GM04504 (cell line): ENCODE results near the gene PADI3.

Source experiments
- DNase-seq: peaks from one replicate; pipeline ENCODE4 v3.0.0-alpha.2; 2012; ENCODE audit warnings: low read depth

PADI3 gene

GRCh38 chr1:17274186-17275170, 25.6 kb downstream of the PADI3 start:
- DNase-seq, result no peak

- DNase-seq, result peak; percentile 32
These were observed 27.7 kb downstream of the PADI3 start for GRCh38 chr1:17276568-17276967.

- DNase-seq, result no peak
These were observed 28.7 kb downstream of the PADI3 start for GRCh38 chr1:17277511-17278159.

- DNase-seq, result no peak
These were observed 30.3 kb downstream of the PADI3 start for GRCh38 chr1:17278996-17279830.

GRCh38 chr1:17280436-17280835, 31.5 kb downstream of the PADI3 start:
- no peak for DNase-seq

- no peak for DNase-seq
These were observed 32.0 kb downstream of the PADI3 start for GRCh38 chr1:17280894-17281293.

- DNase-seq, result no peak
These were observed 32.9 kb downstream of the PADI3 start for GRCh38 chr1:17281775-17282181.

GRCh38 chr1:17282836-17283235, 33.9 kb downstream of the PADI3 start:
- DNase-seq, result no peak

- no peak for DNase-seq
These were observed 37.7 kb downstream of the PADI3 start for GRCh38 chr1:17286646-17287045.

- DNase-seq, result peak; percentile 66
These were observed 38.4 kb downstream of the PADI3 start for GRCh38 chr1:17287130-17287776.

GRCh38 chr1:17289721-17290120, 40.8 kb downstream of the PADI3 start:
- peak; percentile 33 for DNase-seq

- DNase-seq, result no peak
These were observed 41.7 kb downstream of the PADI3 start for GRCh38 chr1:17290553-17290952.

GRCh38 chr1:17292299-17293160, 43.6 kb downstream of the PADI3 start:
- DNase-seq, result no peak

GRCh38 chr1:17293681-17294425, 45.0 kb downstream of the PADI3 start:
- DNase-seq, result no peak

GRCh38 chr1:17295292-17295691, 46.4 kb downstream of the PADI3 start:
- DNase-seq, result no peak

- DNase-seq, result no peak
These were observed 47.2 kb downstream of the PADI3 start for GRCh38 chr1:17296086-17296485.

- DNase-seq, result no peak
These were observed 49.1 kb downstream of the PADI3 start for GRCh38 chr1:17297991-17298390.

GRCh38 chr1:17301767-17302166, 52.9 kb downstream of the PADI3 start:
- no peak for DNase-seq

- no peak for DNase-seq
These were observed 55.4 kb downstream of the PADI3 start for GRCh38 chr1:17304151-17304825.

GRCh38 chr1:17304826-17305175, 55.9 kb downstream of the PADI3 start:
- no peak for DNase-seq
